Measurements from ENCODE around the gene TEN1.
"Not testable (repeated sequence)": the region's sequence is repeated elsewhere in the genome, so short reads cannot be mapped to it uniquely, and the experiment has no call there.

TEN1 gene

GRCh38 chr17:76027159-76027839 is 48.3 kb downstream of the TEN1 start, which contains the start of gene EVPL:
Gene EVPL (minus strand): TSS chr17:76027306. CDS start chr17:76027198, 108 bp downstream.
- no peak for DNase-seq (ENCODE audit: low spot score)

- no peak for DNase-seq (ENCODE audit: low spot score)
These were observed 53.2 kb downstream of the TEN1 start for GRCh38 chr17:76032073-76032779.

- no peak for DNase-seq (ENCODE audit: low spot score)
These were observed 53.7 kb downstream of the TEN1 start for GRCh38 chr17:76032780-76033108.

GRCh38 chr17:76033139-76033538 is 54.1 kb downstream of the TEN1 start:
- DNase-seq (ENCODE audit: low spot score), result no peak

- DNase-seq (ENCODE audit: low spot score), result no peak
These were observed 55.6 kb downstream of the TEN1 start for GRCh38 chr17:76034428-76035350.

- DNase-seq (ENCODE audit: low spot score), result no peak
These were observed 57.6 kb downstream of the TEN1 start for GRCh38 chr17:76036497-76037261.

GRCh38 chr17:76038050-76038449 is 59.0 kb downstream of the TEN1 start:
- DNase-seq (ENCODE audit: low spot score), result no peak

- no peak for DNase-seq (ENCODE audit: low spot score)
These were observed 60.1 kb downstream of the TEN1 start for GRCh38 chr17:76039121-76039520.

- no peak for DNase-seq (ENCODE audit: low spot score)
These were observed 61.3 kb downstream of the TEN1 start for GRCh38 chr17:76040376-76040775.

GRCh38 chr17:76042868-76043267 is 63.8 kb downstream of the TEN1 start:
- DNase-seq (ENCODE audit: low spot score), result not testable (repeated sequence)

GRCh38 chr17:76044475-76045007 is 65.5 kb downstream of the TEN1 start:
- DNase-seq (ENCODE audit: low spot score), result not testable (repeated sequence)

- DNase-seq (ENCODE audit: low spot score), result no peak
These were observed 67.0 kb downstream of the TEN1 start for GRCh38 chr17:76046064-76046463.

- DNase-seq (ENCODE audit: low spot score), result no peak
These were observed 69.1 kb downstream of the TEN1 start for GRCh38 chr17:76048025-76048605.

- no peak for DNase-seq (ENCODE audit: low spot score)
These were observed 69.7 kb downstream of the TEN1 start for GRCh38 chr17:76048711-76049110.

- no peak for DNase-seq (ENCODE audit: low spot score)
These were observed 70.2 kb downstream of the TEN1 start for GRCh38 chr17:76049239-76049638.

- no peak for DNase-seq (ENCODE audit: low spot score)
These were observed 70.9 kb downstream of the TEN1 start for GRCh38 chr17:76049836-76050537.

Data from globus pallidus (tissue), 1 donor.